Cortex of kidney (tissue), 1 donor: ENCODE results near the gene DUS1L.

Experiments used
- DNase-seq: peaks from one replicate; lab custom pipeline; 2025; lab: John Stamatoyannopoulos, UW

The DUS1L gene

DNA sequence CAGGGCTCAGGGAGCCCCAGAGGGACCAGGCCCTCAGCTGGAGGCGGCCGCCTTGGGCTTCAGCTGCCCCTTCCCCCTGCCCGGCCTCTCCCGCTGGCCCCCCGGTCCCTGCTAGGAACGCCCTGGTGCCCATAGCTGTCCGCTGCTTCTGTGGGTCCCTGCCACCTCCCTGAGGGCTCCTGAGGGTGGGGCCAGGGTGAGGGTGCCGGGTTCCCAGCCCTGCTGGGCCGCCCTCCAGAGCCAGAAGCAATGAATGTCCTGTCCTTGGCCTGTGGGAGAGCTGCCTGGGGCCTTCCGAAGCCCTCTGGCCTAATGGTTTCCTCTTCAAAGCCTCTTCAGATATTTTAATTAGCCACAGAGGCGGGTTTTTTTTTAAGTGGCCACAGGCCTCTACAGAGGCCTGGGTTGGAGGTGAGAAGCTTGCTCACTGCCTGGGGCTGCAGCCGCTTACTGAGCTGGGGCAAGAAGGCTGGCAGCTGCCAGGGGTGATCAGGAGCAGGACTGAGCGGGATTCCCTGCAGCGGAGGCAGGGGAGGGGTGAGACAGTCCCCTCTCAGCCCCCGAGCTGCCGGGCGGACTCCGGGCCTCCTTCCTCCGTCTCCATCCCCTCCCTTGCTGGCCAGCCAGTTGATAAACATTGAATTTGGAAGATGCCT, 52.8 kb downstream of the DUS1L start:
- no peak for DNase-seq

DNA sequence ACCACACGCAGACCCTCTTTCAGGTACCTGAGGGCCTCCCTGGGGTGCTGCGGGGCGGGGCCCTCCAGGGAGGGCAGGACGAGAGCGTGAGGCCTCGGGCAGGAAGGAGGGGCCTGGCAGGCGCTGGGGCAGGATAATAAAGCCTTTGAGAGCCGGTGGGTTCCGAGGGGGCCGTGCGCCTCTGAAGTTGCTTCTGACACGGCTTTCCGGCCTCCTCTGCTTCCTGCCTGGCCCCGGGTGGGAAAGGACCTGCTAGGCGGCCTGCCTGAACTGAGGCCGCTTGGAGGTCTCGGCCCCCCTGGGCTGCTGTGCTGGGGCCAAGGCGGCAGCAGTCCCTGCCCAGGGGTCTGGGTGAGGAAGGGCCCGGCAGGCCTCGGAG, 53.4 kb downstream of the DUS1L start:
- no peak for DNase-seq

DNA sequence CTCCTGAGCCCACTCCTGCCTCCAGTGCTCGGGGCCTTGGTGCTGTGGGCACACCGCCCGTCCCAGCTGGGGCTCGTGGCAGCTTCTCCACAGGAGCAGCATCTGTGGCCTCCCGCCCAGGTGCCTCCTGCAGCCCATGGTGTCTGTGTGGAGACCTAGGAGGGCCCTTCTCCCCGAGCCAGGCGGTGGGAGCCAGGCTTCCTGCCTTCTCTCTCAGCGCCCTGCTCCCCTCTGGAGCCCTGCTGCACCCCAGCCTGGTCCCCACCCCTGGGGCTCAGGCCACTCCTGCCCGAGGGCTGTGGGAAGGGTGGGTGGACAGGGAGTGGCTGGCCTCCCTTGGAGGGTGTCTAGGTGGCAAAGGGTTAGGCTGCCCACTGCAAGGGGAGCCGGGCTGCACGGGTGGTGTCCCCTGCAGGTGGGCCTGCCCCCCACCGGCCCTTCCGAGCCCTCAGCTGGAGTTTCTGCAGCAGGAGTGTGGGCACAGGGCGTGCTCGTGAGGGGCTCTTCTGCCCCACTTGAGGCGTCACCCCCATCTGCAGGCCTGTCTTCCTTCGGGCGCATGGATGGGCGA, 53.9 kb downstream of the DUS1L start:
- DNase-seq: no peak

DNA sequence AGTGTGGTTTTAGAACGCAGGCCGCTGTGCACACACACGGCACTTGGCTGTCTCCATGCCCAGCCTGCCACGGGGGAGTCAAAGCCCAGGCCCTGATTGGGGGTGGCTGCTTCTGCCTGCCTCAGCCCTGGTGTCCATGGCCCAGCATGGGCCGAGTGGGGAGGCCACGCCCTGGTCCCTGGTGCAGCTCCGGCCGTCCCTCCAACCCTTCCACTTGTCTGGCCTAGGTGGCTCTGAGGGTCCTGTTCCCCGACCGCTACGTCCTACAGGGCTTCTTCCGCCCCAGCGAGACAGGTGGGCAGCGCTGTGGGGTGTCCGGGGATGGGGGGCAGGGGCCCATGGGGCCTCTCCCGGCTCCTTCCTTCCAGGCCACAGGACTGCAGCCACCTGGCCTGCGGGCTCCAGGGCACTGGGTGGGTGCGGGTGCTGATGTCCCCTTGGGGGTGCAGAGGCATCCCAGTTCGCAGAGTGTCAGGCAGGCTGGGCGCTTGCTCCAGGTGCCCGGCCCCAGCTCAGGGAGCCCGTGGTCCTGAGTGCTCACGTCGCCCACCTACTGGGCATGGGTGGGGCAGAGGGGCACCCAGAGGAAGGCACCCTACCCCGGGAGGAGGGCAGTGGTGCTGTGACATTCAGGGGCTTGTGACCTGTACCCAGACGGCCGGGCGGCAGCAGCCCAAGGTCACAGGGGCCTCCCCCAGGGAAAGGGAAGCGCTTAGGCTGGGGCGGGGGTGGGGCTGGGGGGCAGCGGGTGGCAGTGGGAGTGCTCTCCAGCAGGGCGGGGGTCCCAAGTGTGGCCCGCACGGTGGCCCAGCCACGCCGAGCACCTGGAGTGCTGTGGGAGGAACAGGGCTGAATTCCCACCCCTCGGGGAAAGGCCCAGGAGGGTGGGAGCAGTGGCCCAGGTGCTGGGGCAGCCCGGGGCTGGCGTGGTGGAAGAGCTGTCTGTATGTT, 54.8 kb downstream of the DUS1L start:
- no peak for DNase-seq

DNA sequence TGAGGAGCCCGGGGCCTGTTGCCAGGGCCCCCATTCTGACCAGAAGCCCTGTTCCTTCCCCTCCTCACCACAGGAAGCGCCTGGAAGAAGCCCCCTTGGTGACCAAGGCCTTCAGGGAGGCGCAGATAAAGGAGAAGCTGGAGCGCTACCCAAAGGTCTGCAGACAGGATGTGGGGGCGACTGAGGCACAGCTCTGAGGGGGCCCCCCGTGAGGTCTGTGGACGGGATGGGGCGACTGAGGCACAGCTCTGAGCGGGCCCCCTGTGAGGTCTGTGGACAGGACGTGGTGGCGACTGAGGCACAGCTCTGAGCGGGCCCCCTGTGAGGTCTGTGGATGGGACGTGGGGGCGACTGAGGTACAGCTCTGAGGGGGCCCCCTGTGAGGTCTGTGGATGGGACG, 56.2 kb downstream of the DUS1L start:
- no peak for DNase-seq

DNA sequence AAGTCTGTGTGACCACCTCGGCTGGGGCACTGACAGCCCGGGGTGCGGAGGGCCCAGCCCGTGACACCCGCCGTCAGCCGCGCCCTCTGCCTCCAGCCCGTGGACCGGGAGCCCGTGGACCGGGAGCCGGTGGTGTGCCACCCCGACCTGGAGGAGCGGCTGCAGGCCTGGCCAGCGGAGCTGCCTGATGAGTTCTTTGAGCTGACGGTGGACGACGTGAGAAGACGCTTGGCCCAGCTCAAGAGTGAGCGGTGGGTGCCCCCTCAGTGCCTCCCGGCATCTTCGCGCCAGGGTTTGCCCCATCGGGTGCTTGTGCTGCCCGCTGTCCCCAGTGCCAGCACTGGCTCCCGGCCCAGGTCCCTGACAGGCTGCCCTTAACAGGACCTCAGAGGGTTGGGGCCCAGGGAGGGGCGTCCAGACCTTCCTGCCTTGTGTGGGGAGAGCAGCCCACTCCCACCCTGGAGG, 56.6 kb downstream of the DUS1L start:
- DNase-seq: no peak

DNA sequence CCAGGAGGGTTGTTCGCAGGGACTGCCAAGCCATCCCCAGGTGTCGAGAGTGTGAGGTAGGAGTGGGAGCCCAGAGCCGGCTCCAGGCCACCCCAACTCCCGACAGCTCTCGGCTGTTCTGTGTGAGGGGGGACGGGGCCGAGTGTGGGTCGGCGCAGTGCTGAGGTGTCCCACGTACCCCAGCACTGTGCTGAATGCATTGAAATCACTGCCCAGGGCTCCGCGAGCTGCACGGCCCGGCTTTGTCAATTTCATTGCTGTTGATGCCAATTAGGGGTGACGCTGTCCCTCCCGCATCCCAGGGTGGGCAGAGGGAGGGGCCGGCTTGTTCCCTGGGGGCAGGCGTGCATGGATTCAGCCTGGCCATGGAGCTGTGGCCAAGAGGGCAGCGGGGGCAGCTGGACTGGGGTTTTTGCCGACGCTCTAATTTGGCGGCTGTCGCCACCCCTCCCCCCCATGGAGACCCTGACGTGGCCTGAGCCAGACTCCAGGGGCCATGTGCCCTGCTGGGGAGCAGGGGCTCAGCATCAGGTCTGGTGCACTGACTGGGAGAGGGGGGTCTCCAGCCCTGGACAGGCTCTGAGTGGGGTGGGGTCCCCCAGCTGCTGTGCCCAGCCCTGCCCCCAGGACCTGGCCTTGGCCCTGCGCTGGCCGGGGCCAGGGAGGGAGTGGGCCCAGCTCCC, 57.2 kb downstream of the DUS1L start:
- no peak for DNase-seq
